ENCODE measurements around the gene KIF13A. TPM values are rescaled to one million over a fixed set of nuclear protein-coding genes. Genes with fewer than 3 reads are reported as not detected.
A peak's percentile ranks its signal among the peaks of the same experiment; 100 is the strongest.

KIF13A gene
- total RNA-seq, 1 experiment from 2014 or later: 52.7 TPM

GRCh38 chr6:17871189-17871519 is 116.3 kb downstream of the KIF13A start:
- peaks cover 40% of the 10 kb centered on the region for H3K4me1 ChIP-seq (replicated peaks)

GRCh38 chr6:17870300-17871188 is 116.9 kb downstream of the KIF13A start:
- no peak overlapping the region for H3K27ac ChIP-seq
- no peaks in the 10 kb centered on the region for H3K36me3 ChIP-seq
- H3K4me1 ChIP-seq (replicated peaks): peaks cover 41% of the 10 kb centered on the region
- DNase-seq (ENCODE audit: low read depth in 1 of 2, low spot score in 2 of 2): no peak
- no peaks in the 10 kb centered on the region for H3K9me3 ChIP-seq (replicated peaks)
- no peak overlapping the region for H3K4me3 ChIP-seq
- no peaks in the 10 kb centered on the region for H3K27me3 ChIP-seq (replicated peaks)

More at GRCh38 chr6:17871189-17871519, 116.3 kb downstream of the KIF13A start:
- H3K27me3 ChIP-seq (replicated peaks): no peaks in the 10 kb centered on the region
- no peak overlapping the region for H3K4me3 ChIP-seq
- no peaks in the 10 kb centered on the region for H3K36me3 ChIP-seq
- no peaks in the 10 kb centered on the region for H3K9me3 ChIP-seq (replicated peaks)
- H3K27ac ChIP-seq: no peak overlapping the region
- no peak for DNase-seq (ENCODE audit: low read depth in 1 of 2, low spot score in 2 of 2)

GRCh38 chr6:17869753-17870050 is 117.7 kb downstream of the KIF13A start:
- Histone ChIP-seq H3K4me3 (no peak overlapping the region), H3K4me1 (replicated peaks) (peaks cover 49% of the 10 kb centered on the region), H3K27me3 (replicated peaks) (no peaks in the 10 kb centered on the region), H3K36me3 (peaks cover 4% of the 10 kb centered on the region; the same call in 1 of the 2 replicates), H3K27ac (peak overlapping the region; percentile 68), H3K9me3 (replicated peaks) (no peaks in the 10 kb centered on the region)
- no peak for DNase-seq (ENCODE audit: low read depth in 1 of 2, low spot score in 2 of 2)

GRCh38 chr6:17869010-17869752 is 118.3 kb downstream of the KIF13A start:
- Histone ChIP-seq H3K9me3 (replicated peaks) (no peaks in the 10 kb centered on the region), H3K4me3 (no peak overlapping the region), H3K36me3 (peaks cover 6% of the 10 kb centered on the region; the same call in 1 of the 2 replicates), H3K27ac (peak overlapping the region; percentile 68), H3K4me1 (replicated peaks) (peaks cover 54% of the 10 kb centered on the region), H3K27me3 (replicated peaks) (no peaks in the 10 kb centered on the region)
- peak; percentile 61 to 78 for DNase-seq (ENCODE audit: low read depth in 1 of 2, low spot score in 2 of 2)

GRCh38 chr6:17867880-17868279 is 119.6 kb downstream of the KIF13A start:
- H3K4me1 ChIP-seq (replicated peaks): peaks cover 64% of the 10 kb centered on the region
- no peaks in the 10 kb centered on the region for H3K27me3 ChIP-seq (replicated peaks)
- H3K4me3 ChIP-seq: no peak overlapping the region

GRCh38 chr6:17866876-17867444 is 120.5 kb downstream of the KIF13A start:
- H3K4me3 ChIP-seq: no peak overlapping the region
- DNase-seq (ENCODE audit: low read depth in 1 of 2, low spot score in 2 of 2): no peak
- H3K27me3 ChIP-seq (replicated peaks): no peaks in the 10 kb centered on the region
- H3K36me3 ChIP-seq: peaks cover 6% of the 10 kb centered on the region; the same call in 1 of the 2 replicates
- peaks cover 66% of the 10 kb centered on the region for H3K4me1 ChIP-seq (replicated peaks)
- H3K27ac ChIP-seq: peak overlapping the region; percentile 68
- H3K9me3 ChIP-seq (replicated peaks): no peaks in the 10 kb centered on the region

More at GRCh38 chr6:17867880-17868279, 119.6 kb downstream of the KIF13A start:
- no peaks in the 10 kb centered on the region for H3K9me3 ChIP-seq (replicated peaks)
- peaks cover 6% of the 10 kb centered on the region; the same call in 1 of the 2 replicates for H3K36me3 ChIP-seq
- DNase-seq (ENCODE audit: low read depth in 1 of 2, low spot score in 2 of 2): peak; percentile 49 to 65
- peak overlapping the region; percentile 68 for H3K27ac ChIP-seq

- H3K36me3 ChIP-seq: peaks cover 6% of the 10 kb centered on the region; the same call in 1 of the 2 replicates
- DNase-seq (ENCODE audit: low read depth in 1 of 2, low spot score in 2 of 2): peak; percentile 86 to 94
- no peaks in the 10 kb centered on the region for H3K9me3 ChIP-seq (replicated peaks)
- H3K27ac ChIP-seq: peak overlapping the region; percentile 88
- H3K4me3 ChIP-seq: no peak overlapping the region
- H3K4me1 ChIP-seq (replicated peaks): peaks cover 70% of the 10 kb centered on the region
- H3K27me3 ChIP-seq (replicated peaks): no peaks in the 10 kb centered on the region
Measured at GRCh38 chr6:17865798-17866725, 121.4 kb downstream of the KIF13A start.

- H3K27me3 ChIP-seq (replicated peaks): no peaks in the 10 kb centered on the region
- peaks cover 70% of the 10 kb centered on the region for H3K4me1 ChIP-seq (replicated peaks)
- no peaks in the 10 kb centered on the region for H3K9me3 ChIP-seq (replicated peaks)
- no peak overlapping the region for H3K4me3 ChIP-seq
- peak in 1 of 2 experiments; percentile 60 for DNase-seq (ENCODE audit: low read depth in 1 of 2, low spot score in 2 of 2)
- H3K36me3 ChIP-seq: peaks cover 6% of the 10 kb centered on the region; the same call in 1 of the 2 replicates
- H3K27ac ChIP-seq: peak overlapping the region; percentile 88
Measured at GRCh38 chr6:17865243-17865642, 122.2 kb downstream of the KIF13A start.

GRCh38 chr6:17863901-17864754 is 123.3 kb downstream of the KIF13A start:
- Histone ChIP-seq H3K27ac (peak overlapping the region; percentile 88), H3K4me1 (replicated peaks) (peaks cover 61% of the 10 kb centered on the region), H3K27me3 (replicated peaks) (no peaks in the 10 kb centered on the region), H3K9me3 (replicated peaks) (no peaks in the 10 kb centered on the region), H3K4me3 (no peak overlapping the region), H3K36me3 (peaks cover 6% of the 10 kb centered on the region; the same call in 1 of the 2 replicates)
- peak; percentile 68 to 85 for DNase-seq (ENCODE audit: low read depth in 1 of 2, low spot score in 2 of 2)

GRCh38 chr6:17861361-17861760 is 126.1 kb downstream of the KIF13A start:
- Histone ChIP-seq H3K4me3 (no peak overlapping the region), H3K27me3 (replicated peaks) (no peaks in the 10 kb centered on the region), H3K27ac (no peak overlapping the region), H3K36me3 (peaks cover 6% of the 10 kb centered on the region; the same call in 1 of the 2 replicates), H3K9me3 (replicated peaks) (no peaks in the 10 kb centered on the region), H3K4me1 (replicated peaks) (peaks cover 37% of the 10 kb centered on the region)
- no peak for DNase-seq (ENCODE audit: low read depth in 1 of 2, low spot score in 2 of 2)

GRCh38 chr6:17859846-17860245 is 127.6 kb downstream of the KIF13A start:
- H3K4me3 ChIP-seq: no peak overlapping the region
- peaks cover 10% of the 10 kb centered on the region; the same call in 1 of the 2 replicates for H3K36me3 ChIP-seq
- H3K9me3 ChIP-seq (replicated peaks): no peaks in the 10 kb centered on the region
- peaks cover 22% of the 10 kb centered on the region for H3K4me1 ChIP-seq (replicated peaks)
- no peaks in the 10 kb centered on the region for H3K27me3 ChIP-seq (replicated peaks)
- no peak overlapping the region for H3K27ac ChIP-seq
- DNase-seq (ENCODE audit: low read depth in 1 of 2, low spot score in 2 of 2): no peak

- Histone ChIP-seq H3K36me3 (peaks cover 12% of the 10 kb centered on the region), H3K27me3 (replicated peaks) (no peaks in the 10 kb centered on the region), H3K4me1 (replicated peaks) (peaks cover 9% of the 10 kb centered on the region), H3K27ac (no peak overlapping the region), H3K4me3 (no peak overlapping the region), H3K9me3 (replicated peaks) (no peaks in the 10 kb centered on the region)
- DNase-seq (ENCODE audit: low read depth in 1 of 2, low spot score in 2 of 2): no peak
Measured at GRCh38 chr6:17858584-17858983, 128.9 kb downstream of the KIF13A start.
